HG03135 (cell line): ENCODE results near the gene POTEB.
"Not testable (repeated sequence)": the region's sequence is repeated elsewhere in the genome, so short reads cannot be mapped to it uniquely, and the experiment has no call there.

ENCODE experiments used
- ATAC-seq: cut with Tn5 transposase; IDR thresholded peaks from one replicate; pipeline ENCODE4 v1.9.1; 2021; ENCODE audit warnings: mild to moderate bottlenecking, moderate library complexity; ENCODE audit not compliant: unreplicated experiment

The POTEB gene

DNA sequence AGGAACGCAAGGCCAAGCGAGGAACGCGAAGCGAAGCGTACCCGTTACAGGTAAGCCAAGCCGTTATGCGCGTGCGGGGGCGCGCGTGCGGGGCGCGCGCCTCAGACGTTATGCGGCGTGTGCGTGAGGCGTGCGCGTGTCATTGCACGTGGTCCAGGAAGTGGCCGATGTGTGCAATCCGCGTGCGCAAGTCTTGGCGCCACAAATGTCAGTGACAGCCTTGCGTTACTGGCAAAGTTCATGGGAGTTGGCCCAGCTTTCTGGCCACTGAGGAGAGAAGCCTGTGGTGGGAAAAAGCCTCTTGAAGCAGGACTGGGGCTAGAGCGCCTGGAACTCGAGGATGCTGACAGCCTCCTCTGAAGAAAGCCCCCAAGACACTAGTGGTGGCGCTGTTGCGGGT, at the start of gene POTEB:
Gene POTEB, minus strand, starts transcription at position 101 of the 400 bp plus-strand sequence. CDS start 489 bp downstream, outside the sequence.
- not testable (repeated sequence) for ATAC-seq

DNA sequence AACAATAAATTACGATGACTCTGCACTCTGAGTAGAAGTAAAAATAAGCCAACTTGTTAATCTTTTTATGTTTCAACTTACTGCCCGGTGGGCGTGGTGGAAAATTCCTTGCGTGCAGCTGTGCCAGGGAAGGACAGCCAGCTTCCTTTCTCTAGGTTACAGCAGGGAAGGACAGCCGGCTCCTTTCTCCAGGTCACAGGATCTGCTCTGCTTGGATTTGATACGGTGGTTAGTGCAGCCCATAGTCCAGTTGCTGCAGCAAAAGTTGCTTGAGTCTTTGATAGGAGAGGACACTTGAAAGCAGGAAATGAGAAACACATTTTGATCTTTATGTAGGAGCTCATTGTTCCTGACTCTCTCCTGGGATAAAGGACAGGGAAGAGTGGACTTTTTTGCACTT, 13.4 kb upstream of the POTEB start:
- ATAC-seq, result not testable (repeated sequence)

DNA sequence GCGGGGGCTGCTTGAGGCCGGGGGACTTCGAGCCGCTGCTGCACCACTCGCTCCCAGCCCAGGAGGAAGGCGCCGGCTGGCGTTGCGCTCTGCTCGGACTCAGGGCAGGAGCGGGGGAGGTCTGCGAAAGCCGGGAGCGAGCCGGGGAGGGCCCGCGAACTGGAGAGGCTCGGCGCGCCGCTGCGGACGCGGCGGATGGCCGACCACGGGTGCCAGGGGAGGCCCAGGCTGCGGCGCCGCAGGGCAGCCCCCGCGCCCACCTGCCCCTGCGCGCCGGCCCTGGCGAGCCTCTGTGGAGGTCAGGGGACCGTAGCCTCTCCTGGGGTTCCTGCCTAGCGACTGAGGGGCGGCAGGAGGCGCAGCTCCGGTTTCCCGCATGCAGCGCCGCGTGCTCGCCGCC, 12.0 kb upstream of the POTEB start:
- ATAC-seq, result not testable (repeated sequence)

- ATAC-seq, result not testable (repeated sequence)
Measured at GRCh38 chr15:21838831-21839230, 38.7 kb downstream of the POTEB start.
